Dedifferentiated amniotic fluid mesenchymal stem cell (primary cell): ENCODE measurements around the gene RHBDL1.
"Not testable (repeated sequence)": the region's sequence is repeated elsewhere in the genome, so short reads cannot be mapped to it uniquely, and the experiment has no call there.

ENCODE experiments used
- DNase-seq: peaks from one replicate; pipeline ENCODE4 v3.0.0-alpha.2; 2016; ENCODE audit errors: extremely low spot score

Gene RHBDL1

GRCh38 chr16:684961-685696, 9.7 kb downstream of the RHBDL1 start:
- DNase-seq: no peak

DNA sequence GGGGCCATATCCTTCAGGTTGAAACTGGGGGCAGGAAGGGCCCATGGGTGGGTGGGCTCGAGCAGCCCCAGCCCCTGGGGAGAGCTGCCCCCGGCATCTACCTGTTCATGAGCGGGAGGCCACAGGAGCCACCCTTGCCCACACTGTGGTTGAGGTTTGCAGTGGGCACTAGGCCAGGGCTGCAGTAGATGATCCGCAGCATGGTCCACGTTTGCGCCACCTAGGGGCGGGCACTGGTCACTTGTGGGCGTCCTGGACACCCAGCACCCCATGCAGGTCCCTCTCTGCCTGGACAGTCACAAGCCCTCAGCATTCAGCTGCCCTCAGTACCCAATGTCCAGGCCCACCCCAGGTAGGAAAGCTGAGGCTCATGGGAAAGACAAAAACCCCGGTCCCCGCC, 10.5 kb downstream of the RHBDL1 start:
- DNase-seq: no peak

GRCh38 chr16:686459-687260, 11.2 kb downstream of the RHBDL1 start:
- no peak for DNase-seq

DNA sequence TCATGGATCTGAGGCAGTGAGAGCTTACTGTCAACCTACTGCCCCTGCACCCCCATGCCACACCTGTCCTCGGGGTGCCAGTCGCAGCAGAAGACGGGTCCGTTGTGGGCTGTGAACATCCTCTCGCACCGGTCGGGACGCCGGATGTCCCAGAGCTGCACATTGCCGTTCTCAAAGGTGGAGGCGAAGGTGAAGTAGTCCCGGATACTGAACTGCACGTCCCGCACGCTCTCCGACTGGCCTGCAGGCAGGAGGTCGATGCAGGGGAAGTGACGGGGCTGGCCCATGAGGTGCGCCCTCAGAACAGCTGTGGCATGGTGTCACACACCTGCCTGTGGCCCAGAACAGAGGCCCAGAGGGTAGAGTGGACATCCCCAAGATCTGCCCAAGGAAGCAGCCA, 12.0 kb downstream of the RHBDL1 start:
- no peak for DNase-seq

DNA sequence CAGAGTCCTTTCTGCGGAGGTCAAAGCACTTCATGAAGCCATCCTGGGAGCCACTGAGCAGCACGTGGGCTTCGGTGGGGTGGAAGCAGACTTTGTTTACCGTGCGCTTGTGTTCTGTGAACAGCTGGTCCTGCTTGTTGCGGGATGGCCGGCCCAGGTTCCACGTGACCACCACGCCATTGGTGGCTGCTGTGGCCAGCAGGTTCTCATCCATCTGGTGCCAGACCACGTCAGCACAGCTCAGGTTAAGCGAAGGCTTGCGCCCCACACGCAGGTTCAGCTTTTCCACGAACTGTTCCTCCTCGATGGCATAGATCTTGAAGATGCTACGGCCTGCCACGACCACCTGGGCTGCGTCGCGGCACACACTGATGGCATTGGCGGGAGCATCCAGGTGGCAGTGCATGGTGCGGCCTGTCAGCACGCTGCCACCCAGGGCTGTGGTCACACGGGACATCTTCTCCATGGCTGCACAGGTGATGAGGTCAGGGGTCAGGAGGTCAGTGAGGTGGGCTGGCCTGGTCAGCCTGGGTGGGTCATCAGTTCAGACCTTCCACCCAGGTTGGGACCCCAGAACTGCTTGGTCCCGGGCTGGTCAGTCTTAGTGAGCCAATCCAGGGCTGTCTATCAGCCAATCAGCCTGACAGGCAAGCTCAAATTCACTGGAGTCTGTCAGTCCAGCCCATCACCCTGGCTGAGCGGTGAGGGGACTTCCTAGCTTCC, 13.9 kb downstream of the RHBDL1 start:
- no peak for DNase-seq

- not testable (repeated sequence) for DNase-seq
Observed at GRCh38 chr16:691242-691641, 15.8 kb downstream of the RHBDL1 start.

GRCh38 chr16:692356-693108, 17.1 kb downstream of the RHBDL1 start:
- DNase-seq: no peak

DNA sequence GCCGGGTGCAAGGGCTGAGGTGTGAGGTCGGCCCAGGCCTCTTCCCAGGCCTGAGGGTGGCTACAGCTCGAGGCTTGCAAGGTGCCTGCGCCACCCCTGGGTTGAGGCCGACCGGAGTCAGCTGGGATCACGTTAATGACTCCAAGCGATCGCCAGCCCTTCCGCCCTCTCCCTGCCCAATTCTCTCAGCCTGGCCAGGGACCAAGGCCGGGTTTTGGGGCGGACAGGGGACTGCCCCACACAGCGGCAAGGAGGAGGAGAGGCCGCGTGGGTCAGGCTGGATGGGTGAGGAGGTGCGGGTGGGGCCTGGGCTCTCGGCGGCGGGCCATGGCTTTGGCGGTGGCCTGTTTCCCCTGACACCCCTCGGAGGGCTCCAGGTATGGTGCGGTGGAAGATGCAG, 17.9 kb downstream of the RHBDL1 start:
- DNase-seq: no peak

- DNase-seq: no peak
Observed at GRCh38 chr16:693766-694165, 18.3 kb downstream of the RHBDL1 start.

- DNase-seq: no peak
Observed at GRCh38 chr16:694187-694862, 18.9 kb downstream of the RHBDL1 start.

DNA sequence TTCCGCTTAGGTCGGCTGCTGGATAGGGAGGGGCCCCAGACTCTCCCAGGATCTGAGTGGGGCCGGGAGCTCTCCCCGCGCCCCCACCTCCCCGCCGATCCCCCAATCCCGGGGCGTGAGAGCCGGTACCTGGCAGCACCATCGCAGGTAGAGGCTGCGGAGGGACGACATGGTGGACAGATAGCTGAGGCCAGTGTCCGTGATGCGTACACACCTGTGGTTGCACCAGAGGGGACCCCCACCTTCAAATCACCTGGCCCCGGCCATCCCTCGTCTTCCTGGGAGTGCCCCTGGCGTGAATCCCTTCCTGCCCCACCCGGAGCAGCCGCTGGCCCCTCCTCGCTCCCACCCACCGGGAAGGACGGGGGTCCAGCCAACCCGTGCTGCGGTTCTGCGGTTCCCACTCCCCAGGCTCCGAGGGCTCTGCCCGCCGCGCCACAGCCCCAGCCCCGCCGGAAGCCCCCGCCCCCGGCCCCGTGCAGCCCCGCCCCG, 19.4 kb downstream of the RHBDL1 start:
- DNase-seq: no peak

DNA sequence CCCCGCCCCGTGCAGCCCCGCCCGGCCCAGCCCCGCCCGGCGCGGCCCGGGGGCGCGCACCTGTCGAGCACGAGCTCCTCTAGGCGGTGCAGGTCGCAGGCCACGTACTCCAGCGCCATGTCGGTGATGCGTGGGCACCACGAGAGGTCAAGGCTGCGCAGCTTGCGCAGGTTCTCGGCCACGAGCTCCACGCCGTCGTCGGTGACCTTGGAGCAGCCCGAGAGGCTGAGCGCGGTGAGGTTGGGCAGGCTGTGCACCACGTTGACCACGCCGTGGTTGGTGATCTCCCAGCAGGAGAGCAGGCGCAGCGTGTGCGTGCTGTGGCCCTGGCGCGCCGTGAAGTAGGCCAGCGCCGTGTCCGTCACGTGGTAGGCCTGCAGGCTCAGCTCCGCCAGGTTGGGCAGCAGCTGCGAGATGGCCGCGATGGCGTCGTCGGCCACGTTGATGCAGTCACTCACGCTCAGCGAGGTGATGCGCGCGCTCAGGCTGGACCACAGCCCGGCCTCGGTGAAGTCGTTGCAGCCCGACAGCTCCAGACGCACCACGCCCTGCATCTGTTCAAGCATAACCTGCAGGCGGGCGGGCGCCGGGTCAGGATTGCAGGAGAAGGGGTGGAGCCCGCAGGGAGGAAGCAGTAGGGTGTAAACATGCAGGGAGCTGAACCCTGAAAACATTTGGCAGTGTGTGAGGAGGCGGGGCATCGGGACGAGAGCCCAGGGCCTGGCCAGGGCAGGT, 20.1 kb downstream of the RHBDL1 start:
- DNase-seq: no peak

- no peak for DNase-seq
Observed at GRCh38 chr16:698911-699671, 23.6 kb downstream of the RHBDL1 start.

DNA sequence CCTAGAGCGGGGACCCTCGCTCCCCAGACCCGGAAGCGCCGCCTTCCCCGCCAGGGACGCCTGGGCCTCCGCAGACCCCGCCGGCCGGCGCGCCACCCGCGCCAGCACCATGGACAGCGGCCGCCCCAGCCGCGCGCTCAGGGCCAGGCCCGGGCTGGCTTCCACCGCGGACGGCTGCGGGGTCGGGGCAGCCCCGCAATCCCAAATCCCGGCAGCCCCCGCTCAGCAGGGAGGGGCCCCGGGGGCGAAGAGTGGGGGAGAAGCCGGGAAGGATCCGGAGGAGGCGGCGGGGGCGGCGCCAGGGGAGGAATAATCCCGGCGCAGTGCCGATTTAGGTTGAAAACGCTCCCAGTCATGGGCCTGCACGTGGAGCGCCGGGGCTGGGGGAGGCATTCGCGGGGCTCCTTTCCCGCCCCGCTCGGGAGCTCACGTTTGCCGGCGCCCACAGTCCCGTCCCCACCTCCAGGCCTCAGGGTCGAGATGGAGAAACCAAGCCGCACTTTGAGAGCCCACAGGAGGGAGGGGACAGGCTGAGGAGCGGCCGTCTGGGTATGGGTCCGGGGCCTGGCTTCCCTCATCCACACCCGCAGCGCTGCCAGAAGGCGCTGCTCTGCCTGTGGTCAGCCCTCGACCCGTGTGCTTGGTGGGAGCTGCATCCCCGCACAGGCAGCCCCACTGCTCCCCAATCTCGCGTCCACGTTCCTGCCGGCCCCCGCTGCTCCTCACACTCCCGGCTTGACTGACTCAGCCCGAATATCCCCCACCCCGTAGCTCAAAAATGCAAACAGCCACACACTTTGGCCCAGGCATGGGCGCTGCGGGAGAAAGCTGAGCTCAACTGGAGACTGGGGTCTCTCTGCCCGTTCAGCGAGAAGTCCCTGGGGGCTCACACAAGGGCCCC, 25.5 kb downstream of the RHBDL1 start:
- DNase-seq: no peak

GRCh38 chr16:702341-702740, 26.9 kb downstream of the RHBDL1 start:
- DNase-seq: no peak

- DNase-seq: no peak
Observed at GRCh38 chr16:703406-703805, 27.9 kb downstream of the RHBDL1 start.

DNA sequence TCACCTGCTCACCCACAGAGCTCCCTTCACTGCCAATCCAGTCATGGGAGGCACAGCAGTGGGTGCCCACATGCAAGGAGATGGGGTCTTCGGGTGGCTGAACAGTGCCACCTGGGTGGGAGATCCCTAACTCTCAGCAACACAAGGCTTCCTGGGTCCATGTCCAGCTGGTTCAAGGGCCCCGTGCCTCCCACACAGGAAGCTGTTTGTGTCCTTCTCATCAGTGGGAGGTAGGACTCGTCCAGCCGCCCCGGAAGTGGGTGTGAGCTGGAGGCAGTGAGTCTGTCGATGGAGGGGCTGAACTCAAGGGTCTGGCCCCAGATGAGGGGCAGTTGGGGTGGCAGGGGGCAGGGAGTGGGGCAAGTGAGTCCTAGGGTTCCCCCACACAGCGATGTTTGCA, 28.6 kb downstream of the RHBDL1 start:
- no peak for DNase-seq

DNA sequence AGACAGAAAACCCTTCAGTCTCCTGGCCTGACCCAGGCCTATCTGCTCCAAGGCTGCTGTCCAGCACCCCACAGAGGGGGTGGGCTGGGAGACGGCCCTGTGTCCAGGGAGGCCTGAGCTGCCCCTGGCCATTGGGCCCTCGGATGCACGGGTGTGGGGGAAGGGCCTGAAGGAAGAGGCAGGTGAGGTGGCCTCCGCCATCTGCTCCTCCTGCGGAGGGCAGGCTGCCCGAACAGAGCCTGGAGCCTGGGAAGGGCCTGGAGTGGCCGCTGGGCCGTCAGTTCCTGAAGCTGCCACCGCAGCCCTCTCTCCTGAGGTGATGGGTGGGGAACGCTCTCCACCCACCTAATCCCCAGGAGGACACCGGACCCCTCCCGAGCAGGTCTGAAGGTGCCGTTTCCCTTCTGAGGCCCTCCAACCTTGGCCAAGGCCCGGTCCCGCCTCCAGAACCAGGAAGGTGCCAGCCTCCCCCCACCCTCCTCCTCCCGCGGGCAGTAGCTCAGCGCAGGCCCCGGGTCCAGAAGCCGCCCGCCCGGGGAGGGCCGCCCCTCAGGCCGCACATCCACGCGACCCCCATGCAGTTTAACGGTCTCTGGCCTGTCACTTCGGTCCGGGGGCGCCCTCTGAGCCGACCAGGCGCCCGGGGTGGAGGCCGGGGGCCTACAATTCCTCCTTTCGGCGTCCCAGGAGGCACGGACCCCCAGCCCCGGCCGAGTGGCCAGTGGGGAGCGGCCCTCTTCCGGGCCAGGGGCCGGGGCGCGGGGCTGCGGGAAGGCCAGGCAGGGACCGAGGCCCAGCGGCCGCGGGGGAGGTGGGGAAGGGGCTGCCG, 29.3 kb downstream of the RHBDL1 start:
- no peak for DNase-seq
